ENCODE results near the gene AGPAT1. TPM values are rescaled to one million over a fixed set of nuclear protein-coding genes. Genes with fewer than 3 reads are reported as not detected.

The AGPAT1 gene
- total RNA-seq, 1 experiment from 2014 or later, result 77.8 TPM

DNA sequence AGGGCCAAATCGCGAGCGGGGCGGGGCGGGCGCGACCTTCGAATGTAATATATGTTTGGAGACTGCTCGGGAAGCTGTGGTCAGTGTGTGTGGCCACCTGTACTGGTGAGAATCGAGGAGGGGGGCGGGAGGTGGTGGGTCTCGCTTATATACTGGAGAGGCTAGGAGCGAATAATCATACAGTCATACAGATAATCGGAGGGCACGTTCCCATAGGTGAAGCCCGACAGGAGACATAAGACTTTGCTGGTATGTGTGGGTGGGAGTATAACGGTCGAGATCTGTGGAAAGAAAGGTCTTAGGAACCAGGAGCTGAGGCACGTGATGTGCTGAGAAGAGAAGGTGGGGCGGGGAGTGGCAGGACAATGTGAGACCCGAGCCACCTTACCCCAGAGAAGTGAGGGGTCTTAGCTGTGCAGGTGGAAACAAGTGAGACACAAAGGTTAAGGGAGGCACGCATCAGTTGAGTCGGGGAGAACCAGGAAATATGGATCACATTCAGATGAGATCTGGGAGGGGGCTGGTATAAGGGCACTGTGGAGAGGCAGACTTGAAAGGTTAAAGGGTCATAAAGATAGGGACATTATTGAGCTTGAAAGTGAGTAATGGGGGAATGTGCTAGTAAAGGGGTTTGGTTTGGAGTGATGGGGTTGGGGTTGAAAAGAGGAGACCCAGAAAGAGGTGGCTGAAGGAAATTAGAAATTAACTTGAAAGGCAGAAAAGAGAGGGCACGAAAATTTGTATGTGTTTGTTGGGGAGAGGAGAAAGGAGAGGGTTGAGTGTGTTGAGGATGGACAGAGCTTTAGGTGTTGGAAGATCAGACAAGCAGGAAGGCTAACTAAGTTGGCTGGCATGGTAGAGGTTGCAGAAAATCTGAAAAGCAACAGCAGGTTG, 2.9 kb upstream of the AGPAT1 start:
- DNase-seq (ENCODE audit: low read depth, low spot score), result no peak
- in situ Hi-C loops (cut with HindIII; ENCODE audit: low pct_unique_long_range_greater_than_20kb, low sequenced_read_pairs), result no loop called here

GRCh38 chr6:32177788-32178546, 2.1 kb upstream of the AGPAT1 start, which contains the start of gene RNF5:
TSS of gene RNF5 (plus strand) at chr6:32178405. CDS start at chr6:32178512, 107 bp downstream.
- in situ Hi-C loops (cut with HindIII; ENCODE audit: low pct_unique_long_range_greater_than_20kb, low sequenced_read_pairs), result no loop called here
- peak; percentile 98 for DNase-seq (ENCODE audit: low read depth, low spot score)

GRCh38 chr6:32177183-32177787, 1.4 kb upstream of the AGPAT1 start:
- in situ Hi-C loops (cut with HindIII; ENCODE audit: low pct_unique_long_range_greater_than_20kb, low sequenced_read_pairs), result no loop called here
- peak; percentile 38 for DNase-seq (ENCODE audit: low read depth, low spot score)

DNA sequence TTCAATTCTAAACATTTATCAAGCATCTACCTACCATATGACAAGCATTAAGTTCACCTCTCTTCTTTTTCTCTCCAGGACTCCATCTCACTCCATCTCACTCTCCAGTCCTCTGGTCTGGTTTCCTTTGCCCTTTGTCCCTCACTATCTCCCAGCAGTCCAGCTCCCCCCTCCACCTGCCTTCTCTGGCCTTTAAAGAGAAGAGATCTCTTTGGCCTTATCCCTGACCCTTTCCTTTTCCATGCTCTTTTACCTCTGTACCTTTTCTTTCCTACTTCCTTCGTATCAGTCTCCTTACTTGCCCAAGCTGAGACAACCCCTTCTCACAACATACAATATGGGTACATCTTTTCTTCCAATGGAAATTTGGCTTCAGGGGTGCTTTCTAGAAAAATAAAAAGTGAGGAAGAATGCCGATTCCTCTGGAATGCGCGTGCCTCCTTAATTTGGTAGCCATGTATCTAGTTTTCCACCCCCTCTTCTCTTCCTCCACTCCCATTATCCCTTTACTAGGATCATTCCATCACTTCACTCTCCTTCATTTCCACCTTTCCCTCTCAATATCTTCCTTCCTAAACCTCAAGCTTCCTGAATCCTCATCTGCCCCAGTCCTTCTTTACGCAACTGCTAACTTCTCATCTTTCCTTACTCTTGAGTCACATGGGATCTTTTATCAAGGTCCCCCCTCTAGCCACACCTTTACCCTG, 745 bp upstream of the AGPAT1 start:
- no peak for DNase-seq (ENCODE audit: low read depth, low spot score)
- in situ Hi-C loops (cut with HindIII; ENCODE audit: low pct_unique_long_range_greater_than_20kb, low sequenced_read_pairs), result no loop called here

DNA sequence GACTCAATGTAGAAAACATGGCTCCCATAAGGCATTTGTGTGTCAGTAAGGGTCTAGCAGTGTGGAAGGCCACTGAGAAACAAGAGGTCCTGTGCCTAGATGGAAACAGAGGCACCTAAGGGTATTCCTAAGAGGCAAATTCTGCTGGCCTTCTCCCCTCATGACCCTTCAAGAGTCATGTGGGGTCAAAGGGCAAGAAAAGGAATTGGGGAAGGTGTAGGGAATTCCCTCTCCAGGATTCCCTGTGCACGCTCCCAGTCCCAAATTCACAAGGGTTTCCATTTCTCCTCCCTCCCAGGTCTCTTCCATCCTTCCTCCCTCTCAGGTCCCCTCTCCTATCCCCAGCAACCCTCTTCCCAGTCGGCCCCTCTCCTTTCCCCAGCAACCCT, 568 bp downstream of the AGPAT1 start:
- DNase-seq (ENCODE audit: low read depth, low spot score), result no peak
- in situ Hi-C loops (cut with HindIII; ENCODE audit: low pct_unique_long_range_greater_than_20kb, low sequenced_read_pairs), result no loop called here

DNA sequence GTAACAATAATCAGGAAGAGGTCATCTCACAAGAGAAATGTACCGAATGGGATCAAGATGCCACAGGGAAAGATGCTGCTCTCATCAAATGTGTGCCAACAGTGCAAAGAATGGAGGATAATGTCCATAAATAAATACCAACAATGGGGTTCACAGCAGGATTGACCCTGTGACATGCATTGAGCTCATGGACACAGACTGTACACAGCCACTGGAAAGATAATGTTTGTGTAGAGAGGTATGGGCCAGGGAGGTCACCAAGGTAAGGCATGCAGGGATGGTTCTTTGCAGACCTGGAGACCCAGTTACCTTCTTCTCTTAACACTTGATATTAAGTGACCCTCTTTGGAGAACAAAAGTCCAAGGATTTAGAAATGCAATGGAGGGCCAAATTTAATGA, 1.5 kb downstream of the AGPAT1 start:
- DNase-seq (ENCODE audit: low read depth, low spot score), result no peak
- in situ Hi-C loops (cut with HindIII; ENCODE audit: low pct_unique_long_range_greater_than_20kb, low sequenced_read_pairs), result no loop called here

GRCh38 chr6:32173051-32173727, 2.7 kb downstream of the AGPAT1 start:
- DNase-seq (ENCODE audit: low read depth, low spot score), result no peak
- in situ Hi-C loops (cut with HindIII; ENCODE audit: low pct_unique_long_range_greater_than_20kb, low sequenced_read_pairs), result no loop called here

DNA sequence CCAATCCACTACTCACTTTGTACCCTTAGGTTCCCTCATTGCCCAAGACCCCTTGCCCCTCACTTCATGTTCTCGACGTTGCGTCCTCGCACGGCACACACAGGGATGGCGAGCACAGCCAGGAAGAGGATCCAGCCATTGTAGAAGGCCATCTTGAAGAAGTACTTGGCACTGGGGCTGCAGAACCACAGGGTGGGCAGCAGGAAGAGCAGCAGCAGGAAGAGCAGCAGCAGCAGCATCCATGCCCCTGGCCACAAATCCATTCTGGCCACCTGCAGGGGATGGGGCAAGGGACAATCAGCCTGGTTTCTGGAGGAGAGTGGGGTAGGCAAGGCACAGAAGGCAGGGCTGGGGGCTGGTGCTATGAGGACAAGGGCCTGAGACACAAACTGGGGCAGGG, 4.7 kb downstream of the AGPAT1 start:
- no peak for DNase-seq (ENCODE audit: low read depth, low spot score)
- in situ Hi-C loops (cut with HindIII; ENCODE audit: low pct_unique_long_range_greater_than_20kb, low sequenced_read_pairs), result no loop called here

GRCh38 chr6:32170294-32170693, 5.6 kb downstream of the AGPAT1 start:
- DNase-seq (ENCODE audit: low read depth, low spot score), result no peak
- in situ Hi-C loops (cut with HindIII; ENCODE audit: low pct_unique_long_range_greater_than_20kb, low sequenced_read_pairs), result no loop called here

DNA sequence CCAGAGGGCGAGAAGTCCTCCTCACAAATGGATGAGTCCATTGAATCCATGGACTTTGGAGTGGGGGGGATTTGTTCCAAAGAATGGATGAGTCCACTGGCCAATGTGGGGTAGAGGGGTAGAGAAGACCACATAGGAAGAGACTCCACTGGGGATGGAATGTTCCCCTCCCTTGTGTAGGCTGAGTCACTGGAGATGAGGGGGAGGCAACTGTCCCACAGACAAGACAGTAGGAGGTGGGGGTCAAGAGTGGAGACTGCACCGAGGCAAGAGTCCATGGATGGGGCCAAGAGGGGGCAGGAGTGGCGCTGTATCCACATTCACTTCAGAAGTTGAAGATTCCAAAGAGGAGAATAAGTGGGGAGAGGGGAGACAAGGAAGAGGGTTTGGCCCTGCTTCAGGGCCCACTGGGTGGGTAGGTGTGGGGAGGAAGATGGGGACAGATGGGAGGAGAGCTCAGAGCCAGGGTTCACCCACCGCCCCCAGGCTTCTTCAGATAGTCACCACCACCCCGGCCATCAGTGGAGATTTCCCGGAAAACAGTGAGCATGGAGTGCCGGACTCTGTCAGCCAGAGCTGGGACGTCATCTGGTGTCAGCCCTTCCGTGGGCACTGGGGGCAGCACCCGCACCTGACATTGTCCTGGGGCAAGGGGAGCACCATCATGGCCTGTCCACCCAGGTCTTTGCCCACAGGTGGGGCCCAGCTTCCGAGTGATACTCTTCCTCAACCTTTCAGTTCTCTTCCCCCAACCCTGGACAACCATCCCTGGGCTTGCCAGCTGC, 6.9 kb downstream of the AGPAT1 start:
- in situ Hi-C loops (cut with HindIII; ENCODE audit: low pct_unique_long_range_greater_than_20kb, low sequenced_read_pairs), result no loop called here
- no peak for DNase-seq (ENCODE audit: low read depth, low spot score)

DNA sequence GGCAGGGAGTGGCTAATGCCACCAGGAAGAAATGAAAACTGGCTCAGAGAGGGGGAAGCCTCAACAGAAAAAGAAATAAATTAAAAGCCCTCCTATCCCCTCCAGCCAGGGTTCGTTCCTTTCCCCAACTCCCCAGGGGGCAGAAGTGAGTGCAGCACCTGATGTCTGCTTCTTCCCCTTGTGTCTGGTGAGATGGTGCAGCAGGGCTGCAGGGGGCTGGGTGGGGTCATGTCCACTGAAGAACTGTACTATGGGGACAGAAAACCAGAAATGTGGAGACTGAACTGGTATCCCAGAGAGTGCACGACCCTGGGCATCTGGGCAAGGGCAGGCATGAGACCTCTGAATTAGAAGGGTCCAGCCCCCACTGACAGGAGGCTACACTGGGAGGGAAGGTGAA, 7.5 kb downstream of the AGPAT1 start:
- DNase-seq (ENCODE audit: low read depth, low spot score), result no peak
- in situ Hi-C loops (cut with HindIII; ENCODE audit: low pct_unique_long_range_greater_than_20kb, low sequenced_read_pairs), result no loop called here

DNA sequence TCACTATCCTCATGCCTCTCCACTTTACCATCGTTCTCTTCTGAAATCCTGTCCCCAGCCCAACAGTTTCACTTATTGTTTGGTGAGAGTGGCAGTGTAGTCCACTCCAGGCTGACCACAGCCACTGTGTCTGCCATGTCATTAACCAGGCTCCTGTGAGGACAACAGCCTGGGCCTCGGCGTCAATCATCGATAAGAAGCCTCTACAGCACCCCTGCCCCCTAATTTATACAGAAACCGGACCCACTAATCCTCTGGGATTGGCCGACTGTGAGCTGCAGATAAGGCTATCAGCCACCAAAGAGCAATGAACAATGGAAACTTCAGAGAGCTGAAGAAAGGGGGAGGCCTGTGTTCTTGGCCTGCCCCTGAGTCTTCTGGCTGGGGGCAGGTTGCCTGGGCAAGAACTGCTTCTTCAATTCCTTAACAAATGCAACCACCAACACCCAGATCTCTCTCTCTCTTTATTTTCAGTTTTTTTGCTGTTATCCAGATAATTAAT, 8.1 kb downstream of the AGPAT1 start:
- no peak for DNase-seq (ENCODE audit: low read depth, low spot score)
- in situ Hi-C loops (cut with HindIII; ENCODE audit: low pct_unique_long_range_greater_than_20kb, low sequenced_read_pairs), result no loop called here

GRCh38 chr6:32167154-32167760, 8.6 kb downstream of the AGPAT1 start:
- DNase-seq (ENCODE audit: low read depth, low spot score), result no peak
- in situ Hi-C loops (cut with HindIII; ENCODE audit: low pct_unique_long_range_greater_than_20kb, low sequenced_read_pairs), result no loop called here

DNA sequence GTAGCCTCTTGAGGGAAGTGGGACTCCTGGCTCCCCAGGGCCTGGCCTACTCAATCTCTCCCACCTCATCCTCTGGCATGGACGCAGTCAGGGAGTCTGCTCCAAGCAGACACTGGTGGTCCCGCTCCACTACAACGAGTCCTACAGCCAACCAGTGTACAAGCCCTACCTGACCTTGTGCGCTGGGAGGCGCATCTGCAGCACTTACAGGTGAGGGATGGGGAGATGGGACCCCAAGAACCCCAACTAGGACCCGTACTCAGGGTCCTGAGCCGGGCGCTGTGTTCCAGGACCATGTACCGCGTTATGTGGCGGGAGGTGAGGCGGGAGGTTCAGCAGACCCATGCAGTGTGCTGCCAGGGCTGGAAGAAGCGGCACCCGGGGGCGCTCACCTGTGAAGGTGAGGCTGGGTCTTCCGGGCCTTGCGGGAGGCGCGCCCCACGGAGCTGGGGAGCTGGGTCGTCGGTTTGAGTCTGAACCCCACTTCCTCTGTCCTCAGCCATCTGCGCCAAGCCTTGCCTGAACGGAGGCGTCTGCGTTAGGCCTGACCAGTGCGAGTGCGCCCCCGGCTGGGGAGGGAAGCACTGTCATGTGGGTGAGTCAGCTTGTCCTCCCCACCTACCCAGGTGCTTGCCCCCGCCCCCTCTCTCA, 9.3 kb downstream of the AGPAT1 start:
- no peak for DNase-seq (ENCODE audit: low read depth, low spot score)
- in situ Hi-C loops (cut with HindIII; ENCODE audit: low pct_unique_long_range_greater_than_20kb, low sequenced_read_pairs), result no loop called here

- peak; percentile 21 for DNase-seq (ENCODE audit: low read depth, low spot score)
- in situ Hi-C loops (cut with HindIII; ENCODE audit: low pct_unique_long_range_greater_than_20kb, low sequenced_read_pairs), result no loop called here
Observed at GRCh38 chr6:32164295-32164694, 11.6 kb downstream of the AGPAT1 start, which contains the start of gene EGFL8. TSS of gene EGFL8 (plus strand) at chr6:32164595. CDS start at chr6:32166166, 1,571 bp downstream.

Measured in SK-MEL-5 (cell line).